AG04450 (cell line): Measurements from ENCODE around the gene APELA. TPM values are rescaled to one million over a fixed set of nuclear protein-coding genes. Genes with fewer than 3 reads are reported as not detected.
"Not testable (repeated sequence)": the region's sequence is repeated elsewhere in the genome, so short reads cannot be mapped to it uniquely, and the experiment has no call there.

ENCODE experiments used
- CTCF ChIA-PET: fragments of 300-600, 350-600 bp; formaldehyde crosslinking; extraction: SDS; loops from one replicate; lab custom pipeline; 2022; ENCODE audit warnings: antibody characterized with exemption, inconsistent platforms; lab: Charles Lee
- POLR2A ChIA-PET: fragments of 350-600 bp; formaldehyde crosslinking; extraction: SDS; loops from one replicate; lab custom pipeline; 2021; ENCODE audit warnings: antibody characterized with exemption, inconsistent platforms; lab: Yijun Ruan, JAX
- DNase-seq: peaks from one replicate; pipeline ENCODE4 v3.0.0-alpha.2; 2011; ENCODE audit warnings: low read depth, low spot score
- H3K27ac ChIP-seq: one replicate; pipeline ENCODE4 v1.5.1; 2012; ENCODE audit warnings: low read depth, low read length, control low read depth
- H3K27me3 ChIP-seq: one replicate; pipeline ENCODE4 v1.6.0; 2012; ENCODE audit warnings: low read length; ENCODE audit not compliant: control insufficient read depth, insufficient read depth
- H3K4me3 ChIP-seq: 2 replicates; pipeline ENCODE4 v1.5.1; 2011; ENCODE audit warnings: mild to moderate bottlenecking, low read depth, low read length, control low read depth
- H3K9me3 ChIP-seq: 2 replicates; pipeline ENCODE4 v1.5.1; 2012; ENCODE audit warnings: low read length; ENCODE audit not compliant: control insufficient read depth, insufficient read depth
- polyA plus RNA-seq: library from polyadenylated mRNA; depleted of rRNA; stranded (reverse); fragments of >200 nt; gene quantifications from 2 replicates; pipeline ENCODE4 v1.2.3, GENCODE V29; 2011
- TF ChIP-seq, protein P1 (sequence below): IDR thresholded peaks from 2 replicates; pipeline ENCODE4 v1.5.1; 2011; ENCODE audit warnings: low read depth, low read length, control low read depth, inconsistent platforms

The APELA gene
- polyA plus RNA-seq, 1 experiment = not detected

DNA sequence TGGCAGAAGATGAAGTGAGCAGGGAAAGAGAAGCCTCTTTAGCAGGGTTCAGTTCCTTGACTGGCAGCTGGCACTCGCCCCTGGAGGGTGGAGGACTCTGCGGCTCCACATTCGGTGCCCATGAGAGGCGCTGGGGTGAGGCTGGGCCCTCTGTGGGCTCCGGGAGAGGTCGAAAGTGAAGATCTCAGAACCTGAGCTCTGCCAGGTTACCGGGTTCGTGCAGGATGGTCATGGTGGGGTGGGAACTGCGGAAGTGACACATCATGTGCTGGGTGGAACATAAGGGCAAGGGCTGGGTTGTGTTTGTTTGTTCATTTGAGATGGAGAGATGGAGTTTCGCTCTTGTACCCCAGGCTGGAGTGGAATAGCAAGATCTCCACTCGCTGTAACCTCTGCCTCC is 56.3 kb downstream of the APELA start:
- ChIA-PET CTCF (no interaction called here), POLR2A (no interaction called here)
- no peak for DNase-seq
- no peak overlapping the region for H3K4me3 ChIP-seq
- no peak overlapping the region for H3K27ac ChIP-seq
- H3K9me3 ChIP-seq = peaks cover 14% of the 10 kb centered on the region
- no peaks in the 10 kb centered on the region for H3K27me3 ChIP-seq
- TF ChIP-seq, protein P1, sequence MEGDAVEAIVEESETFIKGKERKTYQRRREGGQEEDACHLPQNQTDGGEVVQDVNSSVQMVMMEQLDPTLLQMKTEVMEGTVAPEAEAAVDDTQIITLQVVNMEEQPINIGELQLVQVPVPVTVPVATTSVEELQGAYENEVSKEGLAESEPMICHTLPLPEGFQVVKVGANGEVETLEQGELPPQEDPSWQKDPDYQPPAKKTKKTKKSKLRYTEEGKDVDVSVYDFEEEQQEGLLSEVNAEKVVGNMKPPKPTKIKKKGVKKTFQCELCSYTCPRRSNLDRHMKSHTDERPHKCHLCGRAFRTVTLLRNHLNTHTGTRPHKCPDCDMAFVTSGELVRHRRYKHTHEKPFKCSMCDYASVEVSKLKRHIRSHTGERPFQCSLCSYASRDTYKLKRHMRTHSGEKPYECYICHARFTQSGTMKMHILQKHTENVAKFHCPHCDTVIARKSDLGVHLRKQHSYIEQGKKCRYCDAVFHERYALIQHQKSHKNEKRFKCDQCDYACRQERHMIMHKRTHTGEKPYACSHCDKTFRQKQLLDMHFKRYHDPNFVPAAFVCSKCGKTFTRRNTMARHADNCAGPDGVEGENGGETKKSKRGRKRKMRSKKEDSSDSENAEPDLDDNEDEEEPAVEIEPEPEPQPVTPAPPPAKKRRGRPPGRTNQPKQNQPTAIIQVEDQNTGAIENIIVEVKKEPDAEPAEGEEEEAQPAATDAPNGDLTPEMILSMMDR = no peak

DNA sequence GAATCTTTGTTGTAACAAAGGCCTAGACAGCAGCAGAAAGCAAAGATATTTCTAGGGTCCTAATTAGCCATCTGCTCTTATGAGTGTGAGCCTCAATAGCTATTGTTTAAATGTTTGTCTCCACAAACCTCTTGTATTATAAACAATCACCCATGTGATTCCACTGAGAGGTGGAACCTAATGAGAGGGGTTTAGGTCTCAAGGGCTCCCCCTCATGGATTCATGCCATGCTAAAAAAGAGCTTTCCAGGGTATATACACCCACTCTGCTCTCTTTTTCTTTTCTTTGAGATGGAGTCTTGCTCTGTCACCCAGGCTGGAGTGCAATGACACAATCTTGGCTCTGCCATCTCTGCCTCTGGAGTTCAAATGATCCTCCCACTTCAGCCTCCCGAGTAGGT is 58.4 kb downstream of the APELA start:
- H3K9me3 ChIP-seq = peaks cover 10% of the 10 kb centered on the region
- no peak overlapping the region for H3K4me3 ChIP-seq
- DNase-seq = no peak
- CTCF ChIA-PET = interaction anchor here (0.7 kb wide), 1 partner anchor 1514 kb away, joined by 3 read pairs; no protein-coding TSS in a partner anchor
- no peaks in the 10 kb centered on the region for H3K27me3 ChIP-seq
- TF ChIP-seq, protein P1 = no peak
- H3K27ac ChIP-seq = no peak overlapping the region
- POLR2A ChIA-PET = no interaction called here

DNA sequence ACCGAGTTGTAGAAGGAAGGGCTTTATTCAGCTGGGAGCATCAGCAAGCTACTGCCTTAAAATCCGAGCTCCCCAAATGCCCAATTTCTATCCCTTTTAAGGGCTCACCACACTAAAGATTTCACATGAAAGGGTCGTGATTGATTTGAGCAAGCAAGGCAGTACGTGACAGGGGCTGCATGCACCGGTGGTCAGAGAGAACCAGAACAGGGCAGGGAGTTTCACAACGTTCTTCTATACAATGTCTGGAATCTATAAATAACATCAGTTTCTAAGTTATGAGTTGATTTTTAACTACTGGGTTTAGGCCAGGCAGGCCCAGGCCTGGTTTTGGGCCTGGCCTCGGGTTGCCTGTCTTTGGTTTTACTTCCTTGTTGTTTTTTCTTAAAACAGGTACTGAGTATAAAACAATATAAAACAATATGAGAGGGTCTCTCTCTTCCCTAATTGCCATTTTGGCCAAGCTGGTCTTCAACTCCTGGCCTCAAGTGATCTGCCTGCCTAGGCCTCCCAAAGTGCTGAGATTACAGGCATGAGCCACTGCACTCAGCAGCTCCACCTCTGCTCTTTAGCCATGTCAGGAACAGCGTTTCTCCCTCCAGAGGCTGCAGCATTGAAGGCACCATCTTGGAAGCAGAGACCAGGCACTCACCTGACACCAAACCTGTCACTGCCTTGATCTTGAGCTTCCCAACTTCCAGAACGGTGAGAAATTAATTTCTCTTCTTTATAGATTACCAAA is 59.1 kb downstream of the APELA start:
- H3K9me3 ChIP-seq, H3K27ac ChIP-seq, POLR2A ChIA-PET, H3K27me3 ChIP-seq, H3K4me3 ChIP-seq, DNase-seq: not testable (repeated sequence)
- CTCF ChIA-PET = interaction anchor here (1.0 kb wide), 1 partner anchor 161 kb away, joined by 3 read pairs; no protein-coding TSS in a partner anchor

DNA sequence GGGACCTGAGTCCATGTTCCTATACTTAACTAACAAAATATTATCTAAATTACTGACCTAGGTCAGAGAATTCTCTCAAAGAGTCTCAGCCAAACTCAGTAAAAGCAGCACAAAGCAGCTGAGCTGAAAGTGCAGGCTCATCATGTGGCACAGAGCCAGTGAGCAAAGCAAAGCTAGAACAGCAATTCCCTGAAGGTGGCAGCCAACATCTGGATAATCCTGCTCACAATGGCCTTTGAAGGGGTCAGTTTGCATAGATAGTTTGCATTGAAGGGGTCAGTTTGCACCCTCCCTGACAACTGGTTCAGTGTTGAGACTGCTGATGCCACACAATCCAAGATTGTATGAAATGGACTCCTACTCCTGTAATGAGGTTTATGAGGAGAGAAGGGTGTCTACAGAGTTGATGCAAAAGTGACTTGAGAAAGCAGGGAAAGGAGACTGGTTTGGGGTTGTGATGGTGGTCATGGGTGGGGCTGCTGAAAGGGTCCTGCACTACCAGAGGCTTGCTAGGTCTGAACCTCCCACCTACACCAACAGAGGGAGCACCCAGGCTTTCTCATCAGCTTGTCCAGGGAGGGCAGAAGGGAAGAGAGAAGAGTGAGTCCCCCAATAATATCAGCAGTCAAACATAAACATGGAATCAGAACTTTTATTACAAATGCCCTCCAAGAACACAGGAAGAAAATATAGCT is 60.7 kb downstream of the APELA start:
- DNase-seq = no peak
- POLR2A ChIA-PET = no interaction called here
- H3K9me3 ChIP-seq = peaks cover 6% of the 10 kb centered on the region; the same call in 1 of the 2 replicates
- H3K27me3 ChIP-seq = no peaks in the 10 kb centered on the region
- H3K27ac ChIP-seq = no peak overlapping the region
- CTCF ChIA-PET = no interaction called here
- no peak overlapping the region for H3K4me3 ChIP-seq
- TF ChIP-seq, protein P1 = no peak

DNA sequence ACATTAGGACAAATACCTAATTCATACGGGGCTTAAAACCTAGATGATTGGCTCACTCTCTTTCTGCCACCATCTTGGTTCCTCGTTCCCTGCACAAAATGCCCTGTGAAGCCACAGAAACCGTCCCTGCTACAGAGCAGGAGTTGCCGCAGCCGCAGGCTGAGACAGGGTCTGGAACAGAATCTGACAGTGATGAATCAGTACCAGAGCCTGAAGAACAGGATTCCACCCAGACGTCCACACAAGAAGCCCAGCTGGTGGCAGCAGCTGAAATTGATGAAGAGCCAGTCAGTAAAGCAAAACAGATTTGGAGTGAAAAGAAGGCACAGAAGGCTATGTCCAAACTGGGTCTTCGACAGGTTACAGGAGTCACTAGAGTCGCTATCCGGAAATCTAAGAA is 66.2 kb downstream of the APELA start:
- Histone ChIP-seq H3K9me3 (no peaks in the 10 kb centered on the region), H3K27me3 (no peaks in the 10 kb centered on the region), H3K27ac (no peak overlapping the region), H3K4me3 (no peak overlapping the region)
- CTCF ChIA-PET = no interaction called here
- TF ChIP-seq, protein P1 = no peak
- POLR2A ChIA-PET = no interaction called here
- DNase-seq = no peak
